Activated CD4-positive, alpha-beta T cell treated with anti-CD3 and anti-CD28 coated beads, Interleukin-2, amount 50 U/mL, for 4 hours (primary cell): ENCODE results near the gene MGRN1.
"Not testable (repeated sequence)": the region's sequence is repeated elsewhere in the genome, so short reads cannot be mapped to it uniquely, and the experiment has no call there.

Experiments
- DNase-seq, 2 experiments: peaks; one replicate each; pipeline ENCODE4 v3.0.0-alpha.2; 2020

The MGRN1 gene

GRCh38 chr16:4701791-4702465 is 77.3 kb downstream of the MGRN1 start:
- DNase-seq: no peak

GRCh38 chr16:4702466-4702808 is 77.8 kb downstream of the MGRN1 start:
- no peak for DNase-seq

- no peak for DNase-seq
Observed at GRCh38 chr16:4703906-4704305, 79.3 kb downstream of the MGRN1 start.

GRCh38 chr16:4704491-4704890 is 79.9 kb downstream of the MGRN1 start:
- DNase-seq: no peak

- DNase-seq: no peak
Observed at GRCh38 chr16:4704913-4705312, 80.3 kb downstream of the MGRN1 start.

- DNase-seq: no peak
Observed at GRCh38 chr16:4706871-4707270, 82.2 kb downstream of the MGRN1 start.

- no peak for DNase-seq
Observed at GRCh38 chr16:4709481-4709880, 84.9 kb downstream of the MGRN1 start.

- no peak for DNase-seq
Observed at GRCh38 chr16:4713663-4714501, 89.3 kb downstream of the MGRN1 start.

- DNase-seq: no peak
Observed at GRCh38 chr16:4714996-4715395, 90.4 kb downstream of the MGRN1 start.

GRCh38 chr16:4718466-4718865 is 93.8 kb downstream of the MGRN1 start:
- no peak for DNase-seq

GRCh38 chr16:4723071-4723767 is 98.6 kb downstream of the MGRN1 start:
- no peak for DNase-seq

- no peak for DNase-seq
Observed at GRCh38 chr16:4724661-4725270, 100.1 kb downstream of the MGRN1 start.

- no peak for DNase-seq
Observed at GRCh38 chr16:4726616-4727015, 102.0 kb downstream of the MGRN1 start.

- no peak for DNase-seq
Observed at GRCh38 chr16:4728676-4729075, 104.0 kb downstream of the MGRN1 start.

- no peak for DNase-seq
Observed at GRCh38 chr16:4729876-4730275, 105.2 kb downstream of the MGRN1 start.

GRCh38 chr16:4733211-4733742 is 108.7 kb downstream of the MGRN1 start:
- no peak for DNase-seq

GRCh38 chr16:4733747-4734062 is 109.1 kb downstream of the MGRN1 start:
- peak; percentile 7 to 14 for DNase-seq

- DNase-seq: peak; percentile 65
Observed at GRCh38 chr16:4734063-4734729, 109.6 kb downstream of the MGRN1 start, which contains the start of the genes ANKS3 and DNAAF8. Gene ANKS3 (minus strand): TSS chr16:4734271. CDS start chr16:4730149, 4,122 bp downstream. Gene DNAAF8 (plus strand): TSS chr16:4734537. CDS start chr16:4736515, 1,978 bp downstream.

- peak; percentile 92 to 96 for DNase-seq
Observed at GRCh38 chr16:4734730-4735535, 110.3 kb downstream of the MGRN1 start.

- DNase-seq: no peak
Observed at GRCh38 chr16:4736546-4736945, 111.9 kb downstream of the MGRN1 start.

GRCh38 chr16:4737545-4737944 is 112.9 kb downstream of the MGRN1 start:
- DNase-seq: no peak

GRCh38 chr16:4738370-4738769 is 113.7 kb downstream of the MGRN1 start:
- not testable (repeated sequence) for DNase-seq
